GM06990 (cell line): ENCODE results near the gene DENND1A.

Source experiments
- DNase-seq: peaks from one replicate; pipeline ENCODE4 v3.0.0-alpha.2; 2011; ENCODE audit not compliant: insufficient read length; ENCODE audit errors: extremely low read depth
- H3K27me3 ChIP-seq: replicated peaks from 2 replicates; pipeline ENCODE4 v1.6.0; 2011; ENCODE audit warnings: low read length; ENCODE audit not compliant: control insufficient read depth, insufficient read depth
- H3K36me3 ChIP-seq: 2 replicates; pipeline ENCODE4 v1.5.1; 2011; ENCODE audit warnings: low read length; ENCODE audit not compliant: control insufficient read depth, insufficient read depth
- H3K4me3 ChIP-seq: replicated peaks from 2 replicates; pipeline ENCODE4 v1.5.1; 2011; ENCODE audit warnings: low read depth, mild to moderate bottlenecking, control low read depth, low read length
- TF ChIP-seq, protein P1 (sequence below): IDR thresholded peaks from 2 replicates; pipeline ENCODE4 v1.5.1; 2011; ENCODE audit warnings: low read length, control low read depth, mild to moderate bottlenecking, inconsistent platforms; ENCODE audit not compliant: insufficient read depth, poor library complexity, severe bottlenecking

The DENND1A gene

DNA sequence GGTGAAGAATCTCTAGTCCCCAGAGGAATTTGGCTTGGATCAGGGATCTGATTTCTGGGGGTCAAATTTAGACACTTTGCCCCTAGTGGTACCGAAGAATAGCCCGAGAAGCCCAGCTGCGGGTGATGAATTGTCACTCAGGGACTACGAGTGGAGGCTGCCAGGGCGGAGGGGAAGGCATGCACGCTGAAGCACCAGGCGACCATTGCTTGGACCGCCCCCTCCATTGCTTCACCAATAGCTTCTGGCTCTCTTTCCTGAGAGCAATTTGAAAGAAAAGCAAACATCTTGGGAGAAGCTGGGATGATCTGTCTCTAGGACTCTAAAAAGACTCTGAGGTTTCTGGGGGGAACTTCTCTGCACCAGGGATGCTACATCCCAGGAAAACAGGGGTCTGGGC lies 436.3 kb downstream of the DENND1A start:
- no peak for DNase-seq
- TF ChIP-seq, protein P1, sequence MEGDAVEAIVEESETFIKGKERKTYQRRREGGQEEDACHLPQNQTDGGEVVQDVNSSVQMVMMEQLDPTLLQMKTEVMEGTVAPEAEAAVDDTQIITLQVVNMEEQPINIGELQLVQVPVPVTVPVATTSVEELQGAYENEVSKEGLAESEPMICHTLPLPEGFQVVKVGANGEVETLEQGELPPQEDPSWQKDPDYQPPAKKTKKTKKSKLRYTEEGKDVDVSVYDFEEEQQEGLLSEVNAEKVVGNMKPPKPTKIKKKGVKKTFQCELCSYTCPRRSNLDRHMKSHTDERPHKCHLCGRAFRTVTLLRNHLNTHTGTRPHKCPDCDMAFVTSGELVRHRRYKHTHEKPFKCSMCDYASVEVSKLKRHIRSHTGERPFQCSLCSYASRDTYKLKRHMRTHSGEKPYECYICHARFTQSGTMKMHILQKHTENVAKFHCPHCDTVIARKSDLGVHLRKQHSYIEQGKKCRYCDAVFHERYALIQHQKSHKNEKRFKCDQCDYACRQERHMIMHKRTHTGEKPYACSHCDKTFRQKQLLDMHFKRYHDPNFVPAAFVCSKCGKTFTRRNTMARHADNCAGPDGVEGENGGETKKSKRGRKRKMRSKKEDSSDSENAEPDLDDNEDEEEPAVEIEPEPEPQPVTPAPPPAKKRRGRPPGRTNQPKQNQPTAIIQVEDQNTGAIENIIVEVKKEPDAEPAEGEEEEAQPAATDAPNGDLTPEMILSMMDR, result no peak
- Histone ChIP-seq H3K36me3 (no peaks in the 10 kb centered on the region), H3K27me3 (no peaks in the 10 kb centered on the region), H3K4me3 (no peak overlapping the region)

DNA sequence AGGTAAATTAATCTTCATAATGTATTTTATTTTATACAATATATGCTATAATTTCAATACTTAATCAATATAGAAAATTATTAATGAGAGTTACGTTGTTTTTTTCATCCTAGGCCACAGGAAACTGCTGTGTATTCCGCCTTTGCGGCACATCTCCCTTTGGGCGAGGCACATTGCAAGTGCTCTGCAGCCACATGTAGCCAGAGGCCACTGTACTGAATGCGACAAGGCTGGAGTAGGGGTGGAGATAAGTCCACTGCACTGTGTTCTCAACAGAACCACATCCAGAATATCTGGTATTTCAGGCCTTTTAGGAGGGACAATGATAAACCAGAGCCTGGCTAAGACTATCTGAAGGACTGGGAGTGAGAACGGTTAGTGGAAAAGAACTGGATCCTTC lies 439.2 kb downstream of the DENND1A start:
- Histone ChIP-seq H3K27me3 (no peaks in the 10 kb centered on the region), H3K36me3 (no peaks in the 10 kb centered on the region), H3K4me3 (no peak overlapping the region)
- DNase-seq, result no peak
- TF ChIP-seq, protein P1, result no peak

DNA sequence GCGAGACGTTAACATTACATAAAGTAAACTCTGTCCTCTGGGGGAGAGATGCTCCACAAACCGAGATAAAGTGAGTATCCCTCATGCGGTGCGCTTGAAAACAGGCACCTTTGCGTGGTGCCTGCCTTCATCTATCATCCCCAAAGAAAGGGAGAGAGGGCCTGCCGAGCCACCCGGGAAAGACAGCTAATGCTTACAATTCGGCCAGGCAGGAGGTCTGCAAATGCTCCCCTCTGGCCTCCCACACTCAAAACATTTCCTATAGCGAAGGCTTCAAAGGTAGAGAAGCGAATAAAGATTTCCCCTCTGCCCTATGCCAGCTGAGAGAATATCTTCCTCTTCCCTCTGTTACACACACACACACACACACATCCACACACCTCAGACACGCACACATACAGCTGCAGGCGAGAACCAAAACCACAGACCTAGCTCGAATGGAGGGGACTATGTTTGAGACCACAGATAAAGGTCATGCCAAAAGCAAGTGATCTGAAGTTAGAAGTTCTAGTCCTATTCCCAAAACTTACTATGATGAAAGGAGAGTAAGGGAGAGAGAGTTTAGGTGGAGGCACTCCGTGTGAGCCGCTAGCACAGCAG lies 441.1 kb downstream of the DENND1A start:
- no peak for DNase-seq
- TF ChIP-seq, protein P1, result no peak
- Histone ChIP-seq H3K4me3 (no peak overlapping the region), H3K27me3 (no peaks in the 10 kb centered on the region), H3K36me3 (no peaks in the 10 kb centered on the region)

DNA sequence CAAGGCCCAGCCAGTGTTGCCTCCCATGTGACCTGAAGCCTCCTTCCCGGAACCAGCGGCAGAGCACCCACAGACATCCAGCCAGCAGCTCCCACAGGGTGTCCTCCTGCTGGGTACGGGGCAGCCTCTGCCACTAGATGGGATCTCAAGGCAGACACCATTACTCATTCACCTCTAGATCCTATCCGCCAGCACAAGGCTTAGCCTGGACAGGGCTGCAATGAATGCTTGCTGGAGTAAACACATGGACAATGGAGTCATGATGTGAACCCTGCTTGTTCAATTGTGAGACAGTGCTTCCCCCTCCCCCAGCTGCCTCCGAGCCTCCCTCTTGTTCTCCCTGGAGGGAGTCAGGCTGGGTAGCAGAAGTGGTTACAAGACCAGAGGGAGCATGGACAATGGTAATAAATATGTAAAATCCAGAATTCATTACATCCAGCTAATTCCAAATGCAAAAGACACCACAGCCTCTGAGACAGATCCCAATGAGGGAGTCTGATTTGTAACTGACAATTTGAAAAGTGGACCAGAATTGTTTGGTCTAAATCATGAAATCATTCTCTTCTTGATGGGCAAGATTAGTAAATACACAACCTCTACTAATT lies 441.9 kb downstream of the DENND1A start:
- no peaks in the 10 kb centered on the region for H3K36me3 ChIP-seq
- no peak overlapping the region for H3K4me3 ChIP-seq
- TF ChIP-seq, protein P1, result no peak
- no peaks in the 10 kb centered on the region for H3K27me3 ChIP-seq
- no peak for DNase-seq

DNA sequence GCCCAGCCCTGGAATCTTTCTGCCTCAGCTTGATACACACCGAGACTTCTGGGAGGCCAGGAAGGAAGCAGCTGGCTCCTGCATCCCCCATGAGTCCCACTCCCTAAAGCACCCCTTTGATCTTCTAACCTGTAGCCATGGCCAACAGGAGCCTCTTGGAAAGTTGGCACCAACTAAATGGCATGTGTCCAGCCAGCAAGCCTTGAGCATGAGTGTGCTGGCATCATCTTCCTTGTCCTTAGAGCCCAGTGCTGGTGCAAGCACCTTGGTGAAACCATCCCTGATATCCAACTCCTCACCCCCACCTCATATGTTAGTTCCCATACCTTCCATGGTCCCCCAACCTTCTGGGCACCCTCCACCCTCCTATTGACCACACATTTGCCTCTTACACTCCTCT lies 443.5 kb downstream of the DENND1A start:
- no peaks in the 10 kb centered on the region for H3K27me3 ChIP-seq
- TF ChIP-seq, protein P1, result no peak
- no peak overlapping the region for H3K4me3 ChIP-seq
- DNase-seq, result no peak
- no peaks in the 10 kb centered on the region for H3K36me3 ChIP-seq

DNA sequence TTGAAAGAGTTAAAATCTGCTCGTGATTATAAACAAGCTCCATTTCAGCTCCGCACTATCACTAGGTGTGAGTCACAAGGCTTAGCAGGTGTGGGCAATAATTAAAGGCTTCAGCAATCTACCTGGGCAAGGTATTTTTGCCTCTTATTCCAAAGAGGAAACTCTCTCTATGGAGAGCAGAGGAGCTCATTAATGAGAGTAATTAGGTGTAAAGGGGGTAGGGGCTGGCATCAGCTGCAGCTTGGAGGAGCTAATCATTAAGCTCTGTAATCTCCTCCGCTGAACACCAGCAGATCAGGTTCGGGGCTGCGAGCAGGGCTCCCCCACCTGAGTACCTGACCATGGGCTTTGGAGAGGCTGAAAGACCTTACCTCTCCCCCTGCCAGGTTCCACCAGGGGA lies 444.7 kb downstream of the DENND1A start:
- Histone ChIP-seq H3K36me3 (no peaks in the 10 kb centered on the region), H3K4me3 (no peak overlapping the region), H3K27me3 (no peaks in the 10 kb centered on the region)
- DNase-seq, result no peak
- TF ChIP-seq, protein P1, result no peak
